NCI-H2227 treated with DMSO at 0.1 percent for 48 hours (cell line): ENCODE data around the gene KIAA0930.
"Not testable (repeated sequence)": the region's sequence is repeated elsewhere in the genome, so short reads cannot be mapped to it uniquely, and the experiment has no call there.

Source experiments
- DNase-seq: peaks from one replicate; lab custom pipeline; 2025; lab: John Stamatoyannopoulos, UW

Gene KIAA0930

DNA sequence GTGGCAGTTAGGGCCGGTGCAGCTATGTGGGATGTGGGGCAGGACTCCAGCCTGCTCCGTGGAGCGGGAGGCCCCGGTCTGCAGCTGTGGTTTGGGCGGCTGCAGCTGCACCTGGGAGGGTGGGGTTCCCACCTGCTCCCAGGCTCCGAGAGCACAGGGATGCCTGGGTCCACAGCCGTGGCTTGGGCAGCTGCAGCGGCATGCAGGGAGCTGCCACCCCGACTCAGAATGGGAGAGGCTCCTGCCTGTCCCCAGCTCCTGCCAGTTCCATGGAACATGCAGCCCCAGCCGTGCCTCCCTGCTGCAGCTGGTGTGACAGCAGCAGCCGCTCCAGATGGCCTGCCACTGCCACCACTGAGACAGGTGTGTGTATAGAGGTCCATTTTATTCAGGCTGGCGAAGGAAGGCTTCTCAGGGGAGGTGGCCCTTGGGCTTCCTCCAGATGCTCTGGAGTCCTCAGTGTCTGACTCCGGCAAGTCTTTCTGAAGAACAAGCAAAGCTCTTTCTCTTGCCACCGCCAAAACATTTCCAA lies 22.3 kb upstream of the KIAA0930 start:
- no peak for DNase-seq

DNA sequence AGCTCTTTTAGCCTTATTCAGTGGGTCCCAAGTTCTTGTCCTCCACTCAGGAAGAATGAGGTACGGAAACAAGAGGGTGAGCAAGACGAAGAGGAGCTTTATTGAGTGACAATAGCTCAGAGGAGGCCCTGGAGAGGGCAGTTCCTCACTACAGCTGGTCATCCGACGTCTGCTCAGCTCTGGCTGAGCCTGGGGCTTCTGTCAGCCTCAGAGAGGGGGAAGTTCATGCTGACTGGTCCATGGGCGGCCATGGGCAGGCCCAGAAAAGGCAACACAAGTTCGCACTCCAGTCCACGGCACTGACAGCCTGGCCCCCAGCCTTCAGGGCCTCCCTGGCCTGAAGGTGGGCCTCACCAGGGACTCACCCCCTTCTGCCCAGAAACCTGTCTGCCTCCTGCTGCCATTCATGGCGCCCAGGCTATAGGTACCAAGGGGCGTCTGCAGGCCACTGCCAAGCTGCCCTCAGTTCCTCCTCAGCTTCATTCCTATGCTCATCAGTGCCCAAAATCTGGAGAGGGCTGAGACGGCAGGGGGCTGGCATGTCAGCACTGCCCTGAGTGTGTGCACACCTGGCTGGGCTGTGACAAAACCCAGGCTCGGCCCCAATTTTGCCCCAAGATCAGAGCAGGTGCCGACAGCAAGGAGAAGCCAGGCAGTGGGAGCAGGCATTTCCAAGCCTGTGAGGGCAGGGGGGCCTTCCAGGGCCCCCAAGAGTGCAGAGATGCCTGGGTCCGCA lies 21.7 kb upstream of the KIAA0930 start:
- DNase-seq, result no peak

DNA sequence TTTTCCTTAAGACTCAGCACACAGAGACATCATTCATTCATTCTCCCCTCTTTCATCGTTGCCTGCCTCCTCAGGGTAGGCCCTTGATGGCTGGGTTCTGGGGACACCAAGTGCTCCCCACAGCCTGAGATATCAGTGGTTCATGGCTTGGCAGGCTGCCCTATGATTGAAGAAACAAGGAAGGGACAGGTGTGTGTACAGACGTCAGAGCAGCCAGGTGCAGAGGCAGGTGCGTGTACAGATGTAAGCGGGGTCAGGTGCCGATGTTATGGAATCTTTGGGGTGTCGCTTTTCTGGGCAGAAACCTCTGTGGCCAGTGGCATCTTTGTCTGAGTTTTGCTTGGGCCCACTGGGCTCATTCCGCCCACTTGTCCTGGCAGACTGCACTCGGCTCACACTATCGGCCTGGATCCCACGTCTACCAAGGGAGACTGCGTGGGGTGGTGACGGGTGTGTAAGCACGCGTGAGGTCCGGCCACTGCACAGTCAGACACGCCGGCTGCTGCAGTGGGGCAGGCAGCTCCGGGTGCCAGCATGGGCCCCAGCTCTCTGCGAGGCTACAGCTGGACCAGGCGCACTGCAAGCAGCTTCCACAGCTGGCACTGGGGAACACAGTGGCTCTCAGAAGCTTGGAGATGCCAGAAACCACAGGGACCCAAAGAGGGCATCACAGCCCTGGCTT lies 20.9 kb upstream of the KIAA0930 start:
- DNase-seq, result no peak

DNA sequence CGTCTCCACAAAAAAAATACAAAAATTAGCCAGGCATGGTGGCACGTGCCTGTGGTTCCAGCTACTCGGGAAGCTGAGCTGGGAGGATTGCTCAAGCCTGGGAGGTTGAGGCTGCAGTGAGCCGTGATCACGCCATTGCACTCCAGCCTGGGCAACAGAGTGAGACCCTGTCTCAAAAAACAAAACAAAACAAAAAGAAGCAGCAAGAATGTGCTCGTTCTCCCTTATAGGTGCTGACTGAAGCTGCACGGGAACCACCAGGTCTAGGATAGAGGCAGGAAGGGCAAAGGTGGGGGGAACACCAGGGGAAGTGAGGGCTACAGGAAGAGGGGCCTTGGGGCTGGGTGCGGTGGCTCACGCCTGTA lies 19.7 kb upstream of the KIAA0930 start:
- not testable (repeated sequence) for DNase-seq

DNA sequence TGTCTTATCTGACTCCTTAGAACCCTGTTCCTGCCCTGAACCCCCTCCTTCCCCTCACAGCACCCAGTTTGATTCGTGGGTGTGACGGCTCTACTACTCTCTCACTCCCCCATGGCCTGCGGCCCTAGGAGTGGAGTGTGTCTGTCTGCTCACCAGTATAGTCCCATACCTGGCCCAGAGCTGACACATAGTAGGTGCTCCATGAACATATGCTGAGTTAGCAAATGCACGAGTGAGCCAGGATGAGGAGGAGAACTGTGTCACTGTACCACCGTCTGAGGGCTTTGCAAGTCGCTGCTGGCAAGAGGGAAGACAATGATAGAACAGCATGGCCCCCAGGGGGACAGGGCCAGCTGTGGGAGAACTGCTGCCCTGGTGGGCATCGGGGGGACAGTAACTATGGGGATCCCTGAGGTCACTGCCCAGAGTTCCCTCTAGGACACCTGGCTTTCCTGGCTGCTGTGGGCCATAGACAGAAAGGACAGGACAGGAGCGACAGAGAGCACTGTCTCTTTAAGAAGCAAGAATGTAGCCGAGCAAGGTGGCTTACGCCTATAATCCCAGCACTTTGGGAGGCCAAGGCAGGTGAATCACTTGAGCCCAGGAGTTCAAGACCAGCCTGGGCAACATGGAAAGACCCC lies 19.2 kb upstream of the KIAA0930 start:
- no peak for DNase-seq

DNA sequence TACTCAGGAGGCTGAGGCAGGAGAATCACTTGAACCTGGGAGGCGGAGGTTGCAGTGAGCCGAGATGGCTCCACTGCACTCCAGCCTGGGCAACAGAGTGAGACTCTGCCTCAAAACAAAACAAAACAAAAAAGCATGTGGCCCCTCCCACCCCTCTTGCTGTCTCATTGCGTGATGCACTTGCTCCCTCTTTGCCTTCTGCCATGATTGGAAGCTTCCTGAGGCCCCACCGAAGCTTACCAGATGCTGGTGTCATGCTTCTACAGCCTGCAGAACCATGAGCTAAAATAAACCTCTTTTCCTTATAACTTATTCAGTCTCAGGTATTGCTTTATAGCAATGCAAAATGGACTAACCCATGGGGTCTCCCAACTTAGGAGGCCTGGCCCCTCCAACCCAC lies 17.2 kb upstream of the KIAA0930 start:
- not testable (repeated sequence) for DNase-seq

DNA sequence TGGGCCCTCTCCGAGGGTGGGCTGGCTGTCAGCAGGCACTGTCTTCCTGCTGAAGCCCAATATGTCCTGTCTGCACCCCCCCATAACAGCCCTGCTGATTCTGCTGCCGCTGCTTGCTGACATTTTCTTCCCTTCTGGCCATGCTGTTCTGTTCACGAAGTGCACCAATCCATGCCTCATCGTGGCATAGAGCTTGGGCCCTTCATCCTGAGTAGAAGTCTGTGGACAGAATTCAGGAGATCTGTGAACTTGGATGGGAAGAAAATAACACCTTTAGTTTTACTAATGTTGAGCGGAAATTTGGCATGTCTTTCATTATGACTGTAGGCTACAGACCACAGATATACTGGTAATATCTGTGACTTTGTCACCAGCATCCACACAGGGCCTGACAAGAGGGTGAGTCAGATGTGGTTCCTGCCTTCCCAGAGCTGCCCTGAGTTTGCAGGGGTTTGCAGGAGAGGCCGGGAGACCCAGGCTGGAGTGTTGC lies 14.1 kb upstream of the KIAA0930 start:
- no peak for DNase-seq

DNA sequence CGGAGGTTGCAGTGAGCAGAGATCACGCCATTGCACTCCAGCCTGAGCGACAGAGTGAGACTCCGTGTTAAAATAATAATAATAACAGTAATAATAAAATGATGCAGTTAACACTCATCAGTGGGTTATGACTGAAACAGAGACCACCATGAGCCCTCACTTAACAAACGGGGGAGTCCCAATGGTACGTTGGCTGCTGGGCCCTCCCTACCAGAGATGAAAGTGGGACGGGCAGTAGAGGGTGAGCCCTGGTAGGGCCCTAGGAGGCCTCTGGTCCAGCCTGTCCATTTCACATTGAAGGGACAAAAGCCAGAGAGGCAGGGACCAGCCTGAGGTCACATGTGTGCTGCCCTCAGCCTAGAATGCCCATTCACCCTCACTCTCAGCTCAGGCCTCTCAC lies 13.7 kb upstream of the KIAA0930 start:
- no peak for DNase-seq

DNA sequence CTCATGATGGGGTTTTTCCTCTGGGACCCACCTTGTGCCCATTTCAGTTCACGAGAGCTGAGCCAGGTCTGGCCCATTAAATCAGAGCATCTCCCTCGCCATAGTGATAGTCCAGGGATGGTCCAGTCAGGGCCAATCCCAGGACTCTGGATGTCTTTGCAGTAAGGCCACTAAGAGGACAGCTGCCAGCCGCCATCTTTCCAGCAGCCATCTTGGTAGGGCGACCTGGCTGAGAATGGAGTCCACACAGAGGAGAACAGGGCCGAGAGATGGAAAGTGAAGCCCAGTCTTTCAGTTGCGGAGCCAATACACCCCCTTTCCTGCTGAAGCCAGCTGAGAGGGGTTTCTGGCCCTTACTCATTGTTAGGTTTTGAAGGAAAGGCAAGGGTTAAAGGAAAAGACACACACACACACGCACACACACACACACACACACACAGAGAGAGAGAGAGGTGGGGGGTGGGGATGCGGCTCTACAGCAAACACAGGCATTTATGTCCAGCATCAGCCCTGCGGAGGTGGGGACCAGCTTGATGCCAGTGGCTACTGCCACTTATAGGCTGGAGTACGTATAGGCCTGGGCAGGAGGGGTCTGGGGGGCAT lies 12.4 kb upstream of the KIAA0930 start:
- DNase-seq, result no peak

DNA sequence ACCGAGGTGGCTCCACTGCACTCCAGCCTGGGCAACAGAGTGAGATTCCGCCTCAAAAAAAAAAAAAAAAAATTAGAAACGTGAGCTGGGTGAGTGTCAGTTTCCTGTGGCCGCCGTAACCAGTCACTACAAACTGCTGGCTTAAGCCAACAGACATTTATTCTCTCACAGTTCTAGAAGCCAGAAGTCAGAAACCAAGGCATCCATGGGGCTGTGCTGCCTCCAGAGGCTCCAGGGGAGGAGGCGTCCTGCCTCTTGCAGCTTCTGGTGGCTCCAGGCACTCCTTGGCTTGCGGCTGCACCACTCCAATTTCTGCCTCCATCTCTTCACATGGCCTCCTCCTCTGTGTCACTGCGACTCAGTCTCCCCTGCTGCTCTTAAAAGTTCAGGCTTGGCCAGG lies 11.1 kb upstream of the KIAA0930 start:
- no peak for DNase-seq

DNA sequence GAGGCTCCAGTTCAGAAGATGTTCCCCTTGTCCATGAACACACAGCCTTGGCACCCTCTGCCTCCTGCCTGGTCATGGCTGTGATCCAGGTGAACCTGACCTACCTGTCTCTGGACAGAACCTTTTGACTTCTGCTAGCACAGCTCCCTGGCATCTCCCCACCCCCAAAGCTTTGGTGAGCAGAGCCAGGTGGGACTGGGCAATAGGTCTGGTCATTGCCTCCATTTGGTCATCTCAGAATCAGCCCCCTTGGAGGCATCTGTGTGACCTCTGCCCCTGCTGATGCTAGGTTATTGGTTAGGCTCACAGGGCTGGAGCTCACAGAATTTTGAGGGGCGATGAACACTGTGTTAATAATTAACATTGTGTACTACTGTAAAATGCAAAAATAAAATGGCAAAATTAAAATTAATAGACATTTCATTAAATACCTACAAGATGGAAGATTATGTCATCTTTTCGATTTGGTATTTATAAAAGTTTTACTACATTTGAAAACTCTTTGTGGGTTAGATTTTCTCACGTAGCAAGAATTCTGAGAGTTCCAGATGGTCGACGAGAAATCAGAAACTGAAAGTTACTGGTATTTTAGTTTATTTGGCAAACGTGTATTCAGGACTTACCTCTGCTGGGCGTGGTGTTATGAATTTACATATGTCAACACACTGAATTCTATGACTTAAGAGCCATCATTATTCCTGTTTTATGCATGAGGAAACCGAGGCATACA lies 8.3 kb upstream of the KIAA0930 start:
- no peak for DNase-seq

DNA sequence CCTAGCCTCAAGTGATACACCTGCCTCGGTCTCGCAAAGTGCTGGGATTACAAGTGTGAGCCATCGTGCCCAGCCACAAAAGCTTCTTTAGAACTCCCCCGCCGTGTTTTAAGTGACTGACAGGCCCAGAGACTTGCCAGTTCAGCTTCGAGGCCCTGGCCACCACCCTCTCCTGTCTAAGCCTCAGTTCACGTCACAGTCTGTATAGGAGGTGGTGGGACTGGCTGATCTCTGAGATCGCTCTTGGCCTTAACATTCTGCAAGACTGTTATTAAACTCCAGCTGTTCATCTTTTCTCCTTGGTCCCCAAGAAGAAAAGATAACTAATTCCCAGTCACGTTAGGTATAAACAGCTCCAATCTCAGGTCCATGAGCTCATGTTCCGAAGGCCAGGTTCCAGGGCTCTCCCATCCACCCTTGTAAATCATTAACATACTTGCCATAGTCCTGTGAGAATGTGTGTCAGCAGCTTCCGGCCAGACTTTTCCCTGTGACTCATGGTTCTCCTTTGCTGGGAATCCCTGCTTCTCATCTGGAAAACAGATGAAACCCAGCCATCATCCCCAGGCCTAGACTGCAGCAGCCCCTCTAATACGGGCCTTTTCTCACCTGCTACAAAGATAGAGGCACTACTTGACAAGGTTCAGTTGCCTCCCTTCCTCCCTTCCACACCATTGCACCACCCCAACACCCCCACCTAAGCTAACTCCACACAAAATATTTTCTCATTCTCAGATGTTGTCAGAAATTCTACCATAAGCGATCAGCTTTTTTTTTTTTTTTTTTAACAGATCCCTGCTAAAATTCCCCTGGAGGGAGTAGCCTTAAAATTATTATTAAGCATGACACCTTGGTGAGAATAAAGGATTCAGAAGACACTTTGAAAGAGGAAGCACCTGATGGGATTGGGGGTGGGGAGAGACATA lies 5.6 kb upstream of the KIAA0930 start:
- DNase-seq, result no peak

DNA sequence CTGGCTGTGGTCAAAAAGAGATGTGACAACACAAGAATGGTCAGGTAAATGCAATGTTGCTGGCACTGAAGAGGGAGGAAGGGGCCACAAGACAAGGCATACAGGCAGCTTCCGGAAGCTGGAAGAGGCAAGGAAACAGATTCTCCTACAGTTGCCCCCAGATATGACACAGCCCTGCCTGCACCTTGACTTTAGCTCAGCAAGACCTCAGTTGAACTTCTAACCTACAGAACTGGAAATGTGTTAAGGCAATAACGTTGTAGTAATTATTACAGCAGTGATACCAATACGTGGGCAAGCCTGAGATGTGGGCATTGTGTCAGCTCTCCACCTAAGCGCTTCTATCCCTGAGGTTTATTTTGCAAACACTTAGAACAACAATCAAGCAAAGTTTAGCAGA lies 4.2 kb upstream of the KIAA0930 start:
- no peak for DNase-seq

DNA sequence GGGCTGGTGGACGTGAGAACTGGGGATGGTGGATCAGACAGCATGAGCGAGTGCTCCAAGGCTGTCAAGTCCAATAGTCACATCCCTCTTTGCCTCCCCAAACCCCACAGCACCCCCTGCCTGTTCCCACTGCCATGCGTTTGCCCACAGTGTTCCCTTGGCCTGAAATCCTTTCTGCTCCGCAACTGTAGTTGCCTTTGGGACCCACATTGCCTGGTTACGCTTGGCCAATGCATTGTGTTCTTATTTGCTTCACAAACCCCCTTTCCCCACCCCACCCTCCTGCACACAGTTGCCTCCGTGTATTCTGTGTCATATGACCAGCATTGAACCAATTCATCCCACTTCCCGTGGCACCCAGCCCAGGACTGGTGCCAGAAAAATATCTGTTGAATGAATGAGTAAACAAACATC lies 2.1 kb upstream of the KIAA0930 start:
- DNase-seq, result no peak

DNA sequence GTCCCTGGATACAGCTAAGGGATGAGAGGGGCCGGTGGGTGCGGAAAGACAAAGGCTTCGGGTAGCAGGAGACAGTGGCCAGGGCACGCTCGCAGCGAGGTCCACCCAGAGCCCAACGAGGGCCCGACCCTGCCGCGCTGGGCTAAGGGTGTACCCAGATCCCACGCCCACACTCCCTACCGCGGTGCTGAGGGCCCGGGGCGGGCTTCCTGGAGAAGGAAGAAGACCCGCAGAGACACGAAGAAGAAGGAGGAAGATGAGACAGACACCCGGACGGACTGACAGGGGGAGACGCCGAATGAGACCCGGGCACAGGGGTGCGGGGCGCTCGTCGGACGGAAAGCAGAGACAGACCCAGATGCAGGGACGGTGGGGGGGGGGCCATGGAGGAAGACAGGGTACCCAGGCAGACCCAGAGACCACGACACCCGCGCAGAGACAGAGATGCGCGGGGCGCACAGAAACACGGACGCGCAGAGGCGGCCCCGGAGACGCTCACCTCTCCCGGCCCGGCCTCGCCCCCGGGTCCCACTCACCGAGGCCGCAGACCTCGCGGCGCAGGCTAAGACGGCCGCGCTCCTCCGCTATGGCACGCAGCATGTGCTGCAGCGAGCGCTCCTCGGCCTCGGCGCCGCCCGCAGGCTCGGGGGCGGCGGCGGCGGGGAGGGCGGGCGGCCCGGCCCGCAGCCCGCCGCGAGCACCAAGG lies 437 bp downstream of the KIAA0930 start:
- DNase-seq, result no peak

DNA sequence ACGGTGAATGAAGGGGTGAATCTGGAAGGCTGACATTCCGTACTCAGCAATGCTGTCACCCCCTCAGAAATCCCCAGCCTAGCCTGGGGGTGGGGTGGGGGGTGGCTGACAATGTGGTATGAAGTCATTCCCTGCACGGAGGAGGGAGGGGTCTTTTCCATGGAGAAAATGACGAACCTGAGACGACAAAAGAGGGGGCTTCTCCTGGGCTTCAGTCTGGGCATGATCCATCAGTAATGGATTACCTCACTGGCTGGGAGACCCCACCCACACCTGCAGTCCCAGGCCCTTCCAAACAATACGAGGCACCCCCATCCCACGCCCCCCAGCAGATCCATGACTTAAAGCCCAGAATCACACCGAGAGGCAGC lies 1.0 kb downstream of the KIAA0930 start:
- no peak for DNase-seq

DNA sequence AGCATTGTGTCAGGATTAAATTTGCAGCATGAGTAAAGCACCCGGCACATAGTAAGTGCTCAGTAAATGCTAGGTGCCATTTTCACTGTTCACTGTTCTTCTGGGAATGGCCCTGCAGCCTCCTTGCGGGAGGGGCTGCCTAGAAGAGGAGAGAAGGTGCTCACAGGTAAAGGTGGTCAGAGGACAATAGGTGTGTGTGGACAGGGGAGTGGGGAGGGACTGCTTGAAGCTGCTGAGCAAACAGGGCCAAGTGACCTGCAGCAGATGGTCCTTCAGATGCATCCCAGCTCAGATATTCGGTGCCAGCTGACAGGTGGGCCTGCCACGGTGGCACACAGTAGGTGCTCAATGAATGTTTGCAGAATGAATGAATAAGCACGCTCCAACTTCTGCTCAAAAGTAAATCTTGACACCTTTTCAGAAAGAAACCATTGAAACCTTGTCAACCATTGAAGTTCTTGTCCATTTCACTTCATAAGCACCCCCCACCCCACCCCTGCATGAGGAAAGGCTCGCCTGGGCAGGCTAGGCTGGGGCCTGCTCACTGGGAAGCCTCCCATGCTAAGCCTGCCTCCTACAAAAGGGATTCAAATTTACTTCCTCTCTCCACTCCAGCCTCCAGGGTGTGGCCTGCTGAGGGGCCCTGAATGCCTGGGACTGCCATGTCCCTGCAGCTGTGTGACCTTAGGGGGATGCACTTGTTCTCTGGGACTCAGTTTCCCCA lies 1.6 kb downstream of the KIAA0930 start:
- no peak for DNase-seq

DNA sequence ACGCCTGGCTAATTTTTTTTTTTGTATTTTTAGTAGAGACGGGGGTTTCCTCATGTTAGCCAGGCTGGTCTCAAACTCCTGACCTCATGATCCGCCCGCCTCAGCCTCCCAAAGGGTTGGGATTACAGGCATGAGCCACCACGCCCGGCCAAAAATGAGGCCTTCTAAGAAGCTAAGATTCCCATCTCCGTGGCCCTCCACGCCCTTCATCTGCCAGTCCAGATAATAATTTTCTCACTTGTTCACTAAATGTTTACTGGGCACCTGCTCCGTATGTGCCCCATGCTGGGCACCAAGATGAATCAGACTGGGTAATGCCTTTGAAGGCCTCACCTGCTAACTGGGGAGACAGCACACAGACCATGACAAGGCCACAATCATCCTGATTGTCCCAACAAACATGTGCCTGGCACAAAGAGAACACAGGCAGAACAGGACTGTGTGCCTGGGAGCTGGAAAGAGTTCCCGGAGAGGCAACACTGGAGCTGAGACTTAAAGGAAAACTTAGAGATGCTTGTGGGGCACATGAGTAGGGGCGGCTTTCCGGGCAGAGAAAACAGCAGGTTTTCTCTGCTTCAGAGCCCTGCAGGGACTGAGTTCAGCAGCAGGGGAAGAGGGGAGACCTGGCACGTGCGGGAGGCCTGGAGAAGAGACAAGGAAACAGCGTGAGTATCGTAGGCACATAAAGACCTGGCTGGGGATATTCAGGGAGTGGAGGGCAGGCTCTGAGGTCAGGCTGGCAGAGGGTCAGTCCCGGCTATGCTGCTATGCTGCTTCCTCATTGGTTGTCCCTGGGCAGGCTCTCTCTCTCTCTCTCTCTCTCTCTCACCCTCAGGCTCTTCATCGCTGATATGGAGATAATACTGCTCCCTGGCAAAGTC lies 2.4 kb downstream of the KIAA0930 start:
- no peak for DNase-seq
